Activated T-helper 1 cell treated with anti-CD3 and anti-CD28 coated beads, Interleukin-12 subunit alpha, Interleukin-12 subunit beta, Interleukin-2, Interleukin-4 antibody, amounts not matched to agents 30 ng/mL and 10 ng/mL and 1 ng/mL, durations not matched to agents 14 hours and 24 hours and 36 hours (primary cell): Measurements from ENCODE around the gene EXOSC2. TPM values are rescaled to one million over a fixed set of nuclear protein-coding genes. Genes with fewer than 3 reads are reported as not detected.

Source experiments
- DNase-seq: peaks from one replicate; pipeline ENCODE4 v3.0.0; 2021; ENCODE audit warnings: low spot score
- H3K27ac Mint-ChIP-seq: one replicate; pipeline ENCODE4 v1.8.0; 2021; ENCODE audit warnings: mild to moderate bottlenecking, mixed read lengths
- H3K27me3 Mint-ChIP-seq: one replicate; pipeline ENCODE4 v1.8.0; 2022; ENCODE audit warnings: mild to moderate bottlenecking, moderate library complexity, mixed read lengths; ENCODE audit not compliant: insufficient read depth
- H3K36me3 Mint-ChIP-seq: one replicate; pipeline ENCODE4 v1.8.0; 2021; ENCODE audit warnings: low read depth, mixed read lengths
- H3K4me1 Mint-ChIP-seq: one replicate; pipeline ENCODE4 v1.8.0; 2021; ENCODE audit warnings: low read depth, mixed read lengths
- H3K4me3 Mint-ChIP-seq: one replicate; pipeline ENCODE4 v1.8.0; 2021; ENCODE audit warnings: mild to moderate bottlenecking, moderate library complexity, mixed read lengths
- H3K9me3 Mint-ChIP-seq: one replicate; pipeline ENCODE4 v1.8.0; 2021; ENCODE audit warnings: mixed read lengths
- intact Hi-C: fragments of 100-400 bp; cut with micrococcal nuclease; formaldehyde crosslinking; loops from one replicate; pipeline ENCODE4 v1.15.1; 2024
- total RNA-seq: library from RNA; stranded (reverse); gene quantifications from 2 replicates; pipeline ENCODE4 v1.2.3, GENCODE V29; 2022

EXOSC2 gene
- total RNA-seq, 1 donor from 2014 or later = 107 TPM

- intact Hi-C loops = loop anchor here (5.0 kb wide), 1 partner anchor 1924 kb away; no protein-coding TSS in a partner anchor
- Mint-ChIP-seq H3K27me3 (peaks cover 63% of the 10 kb centered on the region), H3K9me3 (no peaks in the 10 kb centered on the region), H3K4me1 (no peaks in the 10 kb centered on the region), H3K36me3 (peaks cover 2% of the 10 kb centered on the region), H3K27ac (peak overlapping the region; percentile 74), H3K4me3 (no peak overlapping the region)
- DNase-seq = no peak
Measured at GRCh38 chr9:130663258-130663976, 30.2 kb upstream of the EXOSC2 start.

DNA sequence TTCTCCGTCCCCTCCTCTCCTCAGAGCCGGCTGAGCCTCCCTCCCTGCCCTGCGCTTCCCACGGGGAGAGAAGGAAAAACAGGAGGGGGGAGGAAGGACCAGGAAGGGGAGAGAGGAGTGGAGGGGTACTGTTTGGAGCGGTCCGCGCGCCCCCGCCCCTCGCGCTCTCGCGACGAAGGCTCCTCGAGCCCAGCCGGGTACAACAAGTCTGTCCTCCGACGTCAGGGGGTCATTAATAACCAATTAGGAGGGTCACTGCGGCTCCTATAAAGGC, 29.7 kb upstream of the EXOSC2 start:
- Mint-ChIP-seq H3K4me3 (no peak overlapping the region), H3K36me3 (peaks cover 2% of the 10 kb centered on the region), H3K27ac (peak overlapping the region; percentile 18), H3K4me1 (no peaks in the 10 kb centered on the region), H3K27me3 (peaks cover 63% of the 10 kb centered on the region), H3K9me3 (no peaks in the 10 kb centered on the region)
- no peak for DNase-seq
- intact Hi-C loops = loop anchor here (5.0 kb wide), 1 partner anchor 1923 kb away; no protein-coding TSS in a partner anchor

- no peak for DNase-seq
- Mint-ChIP-seq H3K36me3 (peaks cover 2% of the 10 kb centered on the region), H3K4me3 (peak within 1 kb of the TSS; percentile 54), H3K9me3 (no peaks in the 10 kb centered on the region), H3K27ac (peak within 1 kb of the TSS; percentile 80), H3K27me3 (peaks cover 61% of the 10 kb centered on the region), H3K4me1 (no peaks in the 10 kb centered on the region)
- intact Hi-C loops = loop anchor here (5.0 kb wide), 1 partner anchor 1923 kb away; no protein-coding TSS in a partner anchor
Measured at GRCh38 chr9:130664251-130665028, 29.1 kb upstream of the EXOSC2 start, which contains the start of gene PRDM12. PRDM12 (plus strand) TSS chr9:130664594; CDS start chr9:130664654, 60 bp downstream.

GRCh38 chr9:130665029-130665430, 28.6 kb upstream of the EXOSC2 start:
- H3K4me3 Mint-ChIP-seq = peak overlapping the region; percentile 54
- intact Hi-C loops = no loop called here
- no peaks in the 10 kb centered on the region for H3K9me3 Mint-ChIP-seq
- H3K27me3 Mint-ChIP-seq = peaks cover 59% of the 10 kb centered on the region
- H3K27ac Mint-ChIP-seq = peak overlapping the region; percentile 80
- peaks cover 2% of the 10 kb centered on the region for H3K36me3 Mint-ChIP-seq
- H3K4me1 Mint-ChIP-seq = no peaks in the 10 kb centered on the region
- no peak for DNase-seq

DNA sequence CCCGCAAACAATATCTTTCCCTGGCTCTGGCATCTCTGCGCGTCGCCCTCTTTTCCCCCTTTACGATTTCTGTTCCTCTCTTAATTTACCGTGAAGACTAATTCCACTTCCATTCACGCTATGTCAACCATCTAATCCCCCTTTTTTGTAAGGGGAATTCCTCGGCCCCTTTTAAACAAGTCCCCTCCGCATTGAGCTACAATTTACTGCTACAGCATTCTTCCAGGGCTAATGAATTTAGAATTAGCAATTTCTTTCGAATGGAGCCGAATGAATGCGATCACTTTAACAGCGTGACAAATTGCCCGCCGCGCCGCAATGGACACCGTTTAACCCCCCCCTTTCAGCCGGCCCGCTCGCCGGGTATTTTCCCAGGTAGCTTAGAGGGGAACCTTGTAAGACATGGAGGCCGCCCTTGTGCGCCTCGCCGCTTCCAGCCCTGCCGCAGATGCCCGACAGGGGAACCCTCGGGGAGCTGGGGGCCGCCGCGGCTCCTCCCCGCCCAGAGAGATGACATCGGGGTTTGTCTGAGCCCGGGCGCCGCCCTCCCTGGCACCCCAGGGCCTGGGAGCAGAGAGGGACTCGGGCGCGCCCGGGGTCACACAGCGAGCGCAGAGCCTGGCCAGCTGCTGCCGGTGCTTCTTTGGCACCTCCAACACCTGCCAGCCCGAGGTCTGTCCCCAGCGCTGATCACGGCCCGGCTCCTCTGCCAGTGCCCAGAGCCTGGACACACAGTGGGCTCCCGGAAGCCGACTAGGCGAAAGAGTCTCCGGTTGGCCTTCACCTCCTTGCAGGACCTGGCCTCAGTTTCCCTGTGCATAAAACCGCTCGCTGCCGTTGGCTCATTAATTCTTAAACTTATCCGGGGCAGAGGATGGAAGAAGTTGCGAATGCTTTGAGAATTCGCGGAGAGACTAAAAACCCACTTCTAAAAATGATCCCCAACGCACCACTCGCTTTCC, 27.9 kb upstream of the EXOSC2 start:
- H3K27me3 Mint-ChIP-seq = peaks cover 60% of the 10 kb centered on the region
- intact Hi-C loops = no loop called here
- no peaks in the 10 kb centered on the region for H3K9me3 Mint-ChIP-seq
- peak overlapping the region; percentile 80 for H3K27ac Mint-ChIP-seq
- H3K4me1 Mint-ChIP-seq = no peaks in the 10 kb centered on the region
- no peak for DNase-seq
- H3K4me3 Mint-ChIP-seq = peak overlapping the region; percentile 54
- peaks cover 2% of the 10 kb centered on the region for H3K36me3 Mint-ChIP-seq

DNA sequence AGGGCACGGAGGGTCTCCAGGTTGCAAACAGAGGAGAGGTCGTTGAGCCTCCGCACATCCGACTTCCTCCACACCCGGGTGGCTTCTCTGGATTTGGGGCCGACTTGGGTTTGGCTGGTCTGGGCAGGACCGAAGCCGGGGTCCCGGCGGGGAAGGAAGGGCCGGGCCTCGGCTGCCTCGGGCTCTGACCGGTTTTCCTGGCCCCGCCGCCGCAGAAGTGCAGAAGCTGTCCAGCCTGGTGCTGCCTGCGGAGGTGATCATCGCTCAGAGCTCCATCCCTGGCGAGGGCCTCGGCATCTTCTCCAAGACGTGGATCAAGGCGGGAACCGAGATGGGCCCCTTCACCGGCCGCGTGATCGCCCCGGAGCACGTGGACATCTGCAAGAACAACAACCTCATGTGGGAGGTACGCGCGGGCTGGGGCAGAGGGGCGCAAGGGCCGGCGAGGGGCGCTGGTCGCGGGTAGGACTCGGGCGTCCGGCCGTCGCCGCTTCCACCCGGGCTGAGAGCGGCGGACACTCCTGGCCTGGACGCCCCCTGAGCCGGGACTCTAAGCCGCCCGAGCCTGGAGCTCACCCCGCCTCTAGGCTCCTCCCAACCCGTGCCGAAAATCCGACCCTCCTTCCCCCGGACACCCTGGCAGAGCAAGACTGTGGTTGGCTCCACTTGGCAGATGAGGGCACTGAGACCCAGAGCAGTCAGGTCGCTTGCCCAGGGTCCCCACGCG, 27.0 kb upstream of the EXOSC2 start:
- intact Hi-C loops = no loop called here
- Mint-ChIP-seq H3K4me1 (no peaks in the 10 kb centered on the region), H3K27me3 (peaks cover 60% of the 10 kb centered on the region), H3K36me3 (peaks cover 2% of the 10 kb centered on the region), H3K4me3 (no peak overlapping the region), H3K9me3 (no peaks in the 10 kb centered on the region), H3K27ac (no peak overlapping the region)
- DNase-seq = no peak

GRCh38 chr9:130667120-130667435, 26.5 kb upstream of the EXOSC2 start:
- Mint-ChIP-seq H3K27me3 (peaks cover 55% of the 10 kb centered on the region), H3K4me1 (no peaks in the 10 kb centered on the region), H3K27ac (no peak overlapping the region), H3K36me3 (peaks cover 2% of the 10 kb centered on the region), H3K9me3 (no peaks in the 10 kb centered on the region), H3K4me3 (no peak overlapping the region)
- intact Hi-C loops = no loop called here
- no peak for DNase-seq

GRCh38 chr9:130668196-130668595, 25.4 kb upstream of the EXOSC2 start:
- Mint-ChIP-seq H3K9me3 (no peaks in the 10 kb centered on the region), H3K36me3 (peaks cover 2% of the 10 kb centered on the region), H3K4me1 (no peaks in the 10 kb centered on the region), H3K27ac (no peak overlapping the region), H3K27me3 (peaks cover 51% of the 10 kb centered on the region), H3K4me3 (no peak overlapping the region)
- no peak for DNase-seq
- intact Hi-C loops = no loop called here

DNA sequence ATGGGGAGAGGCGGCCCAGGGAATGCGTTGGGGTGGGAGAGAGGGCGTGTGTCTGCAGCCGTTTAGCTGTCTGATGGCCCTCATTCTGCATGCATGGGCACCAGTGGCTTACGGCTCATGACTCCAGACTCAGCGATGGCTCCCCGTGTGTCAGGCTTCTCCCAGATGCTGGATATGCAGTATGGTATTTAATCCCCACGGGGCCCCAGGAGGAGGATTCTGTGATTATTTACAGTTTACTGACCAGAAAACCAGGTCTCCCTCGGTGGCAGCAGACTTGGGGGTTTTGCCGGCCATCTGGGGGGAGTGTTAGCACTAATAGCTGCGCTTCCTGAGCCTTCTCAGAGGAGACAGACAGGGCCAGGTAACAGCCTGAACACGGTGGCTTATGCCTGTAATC, 24.9 kb upstream of the EXOSC2 start:
- intact Hi-C loops = no loop called here
- no peaks in the 10 kb centered on the region for H3K4me1 Mint-ChIP-seq
- H3K4me3 Mint-ChIP-seq = no peak overlapping the region
- peaks cover 2% of the 10 kb centered on the region for H3K36me3 Mint-ChIP-seq
- no peak for DNase-seq
- H3K9me3 Mint-ChIP-seq = no peaks in the 10 kb centered on the region
- no peak overlapping the region for H3K27ac Mint-ChIP-seq
- peaks cover 49% of the 10 kb centered on the region for H3K27me3 Mint-ChIP-seq

DNA sequence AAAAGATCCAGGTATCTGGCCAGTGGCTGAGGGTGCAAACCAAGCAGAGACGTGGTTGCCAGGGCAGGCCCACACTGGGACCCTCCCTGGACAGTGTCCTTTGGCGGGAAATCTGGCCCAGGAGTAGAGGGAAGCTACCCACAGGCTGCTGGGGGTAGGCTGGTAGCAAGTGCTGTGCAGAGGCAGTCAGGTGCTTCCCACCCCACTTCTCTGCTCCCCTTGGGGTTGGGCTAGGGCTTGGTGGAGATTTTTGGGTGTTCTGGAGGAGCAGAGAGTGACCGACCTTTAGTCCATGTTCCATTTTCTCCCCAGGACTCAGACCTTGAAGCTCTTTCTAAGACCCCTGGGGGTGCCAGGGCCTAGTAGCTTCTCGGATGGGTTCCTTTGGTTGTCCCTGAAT, 23.6 kb upstream of the EXOSC2 start:
- DNase-seq = no peak
- H3K36me3 Mint-ChIP-seq = peaks cover 2% of the 10 kb centered on the region
- H3K9me3 Mint-ChIP-seq = no peaks in the 10 kb centered on the region
- no peak overlapping the region for H3K27ac Mint-ChIP-seq
- H3K27me3 Mint-ChIP-seq = peaks cover 39% of the 10 kb centered on the region
- intact Hi-C loops = no loop called here
- H3K4me3 Mint-ChIP-seq = no peak overlapping the region
- no peaks in the 10 kb centered on the region for H3K4me1 Mint-ChIP-seq

GRCh38 chr9:130670644-130671043, 22.9 kb upstream of the EXOSC2 start:
- intact Hi-C loops = no loop called here
- no peak overlapping the region for H3K27ac Mint-ChIP-seq
- no peaks in the 10 kb centered on the region for H3K9me3 Mint-ChIP-seq
- H3K4me3 Mint-ChIP-seq = no peak overlapping the region
- peaks cover 34% of the 10 kb centered on the region for H3K27me3 Mint-ChIP-seq
- H3K36me3 Mint-ChIP-seq = no peaks in the 10 kb centered on the region
- no peaks in the 10 kb centered on the region for H3K4me1 Mint-ChIP-seq
- DNase-seq = no peak

- Mint-ChIP-seq H3K9me3 (no peaks in the 10 kb centered on the region), H3K27ac (no peak overlapping the region), H3K27me3 (peaks cover 23% of the 10 kb centered on the region), H3K4me1 (no peaks in the 10 kb centered on the region), H3K36me3 (no peaks in the 10 kb centered on the region), H3K4me3 (no peak overlapping the region)
- DNase-seq = no peak
- intact Hi-C loops = no loop called here
Measured at GRCh38 chr9:130672466-130672865, 21.1 kb upstream of the EXOSC2 start.
